Activated CD4-positive, alpha-beta T cell treated with anti-CD3 and anti-CD28 coated beads, Interleukin-2, Interleukin-4, amounts not matched to agents 100 ng/mL and 50 ng/mL, durations not matched to agents 16 hours and 8 hours (primary cell): ENCODE results near the gene RAD54L.
"Not testable (repeated sequence)": the region's sequence is repeated elsewhere in the genome, so short reads cannot be mapped to it uniquely, and the experiment has no call there.

ENCODE experiments used
- DNase-seq: peaks from one replicate; pipeline ENCODE4 v3.0.0-alpha.2; 2020; ENCODE audit warnings: low spot score

The RAD54L gene

GRCh38 chr1:46319960-46320914, 72.7 kb downstream of the RAD54L start:
- DNase-seq = not testable (repeated sequence)

- not testable (repeated sequence) for DNase-seq
These were observed 74.6 kb downstream of the RAD54L start for GRCh38 chr1:46322191-46322590.

- not testable (repeated sequence) for DNase-seq
These were observed 77.9 kb downstream of the RAD54L start for GRCh38 chr1:46325285-46326076.
